Neural cell (in vitro differentiated cells): Measurements from ENCODE around the gene LMLN. TPM values are rescaled to one million over a fixed set of nuclear protein-coding genes. Genes with fewer than 3 reads are reported as not detected.
A peak's percentile ranks its signal among the peaks of the same experiment; 100 is the strongest.

Experiments
- H2AFZ ChIP-seq: fragments of 200-600, 300-800 bp; sonication (generic), shearing (Covaris generic); 2 replicates; pipeline ENCODE4 v1.6.0; 2014; ENCODE audit warnings: low read depth, mild to moderate bottlenecking, antibody characterized with exemption, low read length, moderate library complexity
- H3F3A ChIP-seq: fragments of 200-600 bp; shearing (Covaris generic); 2 replicates; pipeline ENCODE4 v1.6.1; 2016; ENCODE audit warnings: mild to moderate bottlenecking, moderate library complexity, mixed read lengths, antibody characterized with exemption, low read length; ENCODE audit not compliant: insufficient read depth, poor library complexity, severe bottlenecking
- H3K27ac ChIP-seq: fragments of 200-600, 300-800 bp; sonication (generic), shearing (Covaris generic); 2 replicates; pipeline ENCODE4 v1.5.1; 2014; ENCODE audit warnings: mild to moderate bottlenecking, low read length, moderate library complexity
- H3K27me3 ChIP-seq: fragments of 300-800, 200-600 bp; sonication (generic), shearing (Covaris generic); 2 replicates; pipeline ENCODE4 v1.6.0; 2014; ENCODE audit warnings: mild to moderate bottlenecking, low read depth, low read length, moderate library complexity; ENCODE audit not compliant: insufficient read depth
- H3K36me3 ChIP-seq: fragments of 300-800, 200-600 bp; sonication (generic), shearing (Covaris generic); 2 replicates; pipeline ENCODE4 v1.5.1; 2014; ENCODE audit warnings: mild to moderate bottlenecking, antibody characterized with exemption, low read length, moderate library complexity; ENCODE audit not compliant: insufficient read depth
- H3K4me2 ChIP-seq: fragments of 300-800, 200-600 bp; sonication (generic), shearing (Covaris generic); 2 replicates; pipeline ENCODE4 v1.6.0; 2014; ENCODE audit warnings: mild to moderate bottlenecking, low read length
- H3K4me3 ChIP-seq: fragments of 300-800, 200-600 bp; sonication (generic), shearing (Covaris generic); 2 replicates; pipeline ENCODE4 v1.5.1; 2014; ENCODE audit warnings: mild to moderate bottlenecking, low read length, moderate library complexity
- H3K79me2 ChIP-seq: fragments of 200-600 bp; shearing (Covaris generic); replicated peaks from 2 replicates; pipeline ENCODE4 v1.6.0; 2014; ENCODE audit warnings: mild to moderate bottlenecking, low read length, moderate library complexity; ENCODE audit not compliant: insufficient read depth
- H3K9ac ChIP-seq: fragments of 300-800, 200-600 bp; sonication (generic), shearing (Covaris generic); 2 replicates; pipeline ENCODE4 v1.6.1; 2016; ENCODE audit warnings: mild to moderate bottlenecking, low read length, mixed read lengths
- H3K9me2 ChIP-seq: fragments of 200-600 bp; shearing (Covaris generic); 2 replicates; pipeline ENCODE4 v1.6.1; 2016; ENCODE audit warnings: mild to moderate bottlenecking, low read length, mixed read lengths; ENCODE audit not compliant: insufficient read depth
- H3K9me3 ChIP-seq: fragments of 200-600, 300-800 bp; sonication (generic), shearing (Covaris generic); 2 replicates; pipeline ENCODE4 v1.6.1; 2016; ENCODE audit warnings: mild to moderate bottlenecking, mixed run types, low read length, moderate library complexity, mixed read lengths
- H4K20me1 ChIP-seq: fragments of 200-600 bp; shearing (Covaris generic); 2 replicates; pipeline ENCODE4 v1.6.1; 2016; ENCODE audit warnings: mild to moderate bottlenecking, mixed run types; ENCODE audit not compliant: insufficient read depth
- CTCF ChIP-seq: fragments of 450-650 bp; IDR thresholded peaks from 2 replicates; pipeline ENCODE4 v1.5.1; 2014; ENCODE audit warnings: antibody characterized with exemption, mild to moderate bottlenecking, moderate library complexity; ENCODE audit not compliant: poor library complexity, severe bottlenecking
- EP300 ChIP-seq: fragments of 450-650 bp; conservative IDR thresholded peaks from 2 replicates; pipeline ENCODE4 v1.6.1; 2014; ENCODE audit warnings: antibody characterized with exemption, mild to moderate bottlenecking, moderate library complexity; ENCODE audit not compliant: poor library complexity, severe bottlenecking
- EZH2 ChIP-seq: fragments of 200-600, 300-800 bp; shearing (Covaris generic), sonication (generic); IDR thresholded peaks from 2 replicates; pipeline ENCODE4 v1.6.1; 2014; ENCODE audit warnings: antibody characterized with exemption, low read length, borderline replicate concordance, mild to moderate bottlenecking; ENCODE audit not compliant: insufficient read depth, poor library complexity, severe bottlenecking
- MXI1 ChIP-seq: fragments of 450-650 bp; conservative IDR thresholded peaks from 2 replicates; pipeline ENCODE4 v1.6.1; 2014; ENCODE audit warnings: antibody characterized with exemption, mild to moderate bottlenecking; ENCODE audit not compliant: poor library complexity, severe bottlenecking
- POLR2AphosphoS5 ChIP-seq: IDR thresholded peaks from 2 replicates; pipeline ENCODE4 v1.6.1; 2012
- RAD21 ChIP-seq: fragments of 450-650 bp; conservative IDR thresholded peaks from 2 replicates; pipeline ENCODE4 v1.6.1; 2014; ENCODE audit warnings: antibody characterized with exemption, mild to moderate bottlenecking, moderate library complexity
- REST ChIP-seq: IDR thresholded peaks from 2 replicates; pipeline ENCODE4 v1.6.1; 2012; ENCODE audit warnings: borderline replicate concordance
- SMC3 ChIP-seq: fragments of 450-650 bp; conservative IDR thresholded peaks from 2 replicates; pipeline ENCODE4 v1.6.1; 2014; ENCODE audit warnings: antibody characterized with exemption, mild to moderate bottlenecking, moderate library complexity; ENCODE audit not compliant: poor library complexity
- TAF1 ChIP-seq: IDR thresholded peaks from 2 replicates; pipeline ENCODE4 v1.6.1; 2012; ENCODE audit warnings: low read depth
- polyA plus RNA-seq: library from polyadenylated mRNA; depleted of rRNA; stranded (reverse); fragments of >200 nt; gene quantifications from 2 replicates; pipeline ENCODE4 v1.2.3, GENCODE V29; 2014

Gene LMLN
- polyA plus RNA-seq, 1 donor from 2014 or later = 3.1 TPM

- Histone ChIP-seq H3K36me3 (peaks cover 14% of the 10 kb centered on the region), H3K9ac (peak overlapping the region; percentile 84), H2AFZ (no peak overlapping the region), H3K27me3 (no peaks in the 10 kb centered on the region), H3K27ac (no peak overlapping the region), H3K4me2 (peak overlapping the region; percentile 92), H3K9me2 (no peaks in the 10 kb centered on the region), H4K20me1 (no peaks in the 10 kb centered on the region), H3K79me2 (peaks cover 34% of the 10 kb centered on the region), H3K9me3 (no peaks in the 10 kb centered on the region), H3F3A (no peaks in the 10 kb centered on the region), H3K4me3 (peak overlapping the region; percentile 75)
- TF ChIP-seq REST = no peak
- no peak for TF ChIP-seq RAD21
- no peak for TF ChIP-seq MXI1
- TF ChIP-seq EP300 = no peak
- no peak for TF ChIP-seq POLR2AphosphoS5
- TF ChIP-seq SMC3 = no peak
- TF ChIP-seq CTCF = no peak
- no peak for TF ChIP-seq EZH2
- TF ChIP-seq TAF1 = no peak
Measured at GRCh38 chr3:197951392-197951990, 8.5 kb upstream of the LMLN start.

DNA sequence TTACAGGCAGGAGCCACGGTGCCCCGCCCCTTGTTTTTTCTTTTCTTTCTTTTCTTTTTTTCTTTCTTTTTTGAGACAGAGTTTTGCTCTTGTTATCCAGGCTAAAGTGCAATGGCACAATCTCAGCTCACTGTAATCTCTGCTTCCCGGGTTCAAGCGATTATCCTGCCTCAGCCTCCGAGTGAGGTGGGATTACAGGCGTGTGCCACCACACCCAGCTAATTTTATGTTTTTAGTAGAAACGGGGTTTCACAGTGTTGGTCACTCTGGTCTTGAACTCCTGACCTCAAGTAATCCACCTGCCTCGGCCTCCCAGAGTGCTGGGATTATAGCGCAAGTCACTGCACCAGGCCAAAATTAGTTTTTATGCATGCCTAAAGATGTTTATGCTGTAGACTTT lies 7.6 kb upstream of the LMLN start:
- H3K27me3 ChIP-seq = no peaks in the 10 kb centered on the region
- peak overlapping the region; percentile 75 for H3K4me3 ChIP-seq
- H3K9ac ChIP-seq = no peak overlapping the region
- H2AFZ ChIP-seq = no peak overlapping the region
- peaks cover 14% of the 10 kb centered on the region for H3K36me3 ChIP-seq
- no peak overlapping the region for H3K4me2 ChIP-seq
- no peaks in the 10 kb centered on the region for H3K9me2 ChIP-seq
- no peaks in the 10 kb centered on the region for H3K9me3 ChIP-seq
- TF ChIP-seq EP300 = no peak
- TF ChIP-seq TAF1 = no peak
- no peak for TF ChIP-seq REST
- TF ChIP-seq SMC3 = no peak
- TF ChIP-seq EZH2 = no peak
- H3F3A ChIP-seq = no peaks in the 10 kb centered on the region
- no peak overlapping the region for H3K27ac ChIP-seq
- no peaks in the 10 kb centered on the region for H4K20me1 ChIP-seq
- H3K79me2 ChIP-seq = peaks cover 34% of the 10 kb centered on the region
